Stimulated activated CD8-positive, alpha-beta memory T cell treated with anti-CD3 and anti-CD28 coated beads, Interleukin-2, amount 100 ng/mL, for 1 hour (primary cell): Measurements from ENCODE around the gene CRYBG1.

Source experiments
- DNase-seq, 2 donors: peaks; one replicate each; pipeline ENCODE4 v3.0.0-alpha.2; 2020; ENCODE audit warnings: low read depth in 2 of 2

Gene CRYBG1

GRCh38 chr6:106360410-106360988, at the start of gene CRYBG1:
Gene CRYBG1 (plus strand): TSS chr6:106360717. CDS start chr6:106360909, 192 bp downstream.
- peak; percentile 20 to 29 for DNase-seq

- DNase-seq: no peak
Measured at GRCh38 chr6:106315765-106316374, 44.6 kb upstream of the CRYBG1 start.

- no peak for DNase-seq
Measured at GRCh38 chr6:106316375-106316766, 44.1 kb upstream of the CRYBG1 start.

- DNase-seq: no peak
Measured at GRCh38 chr6:106318061-106318460, 42.5 kb upstream of the CRYBG1 start.

- no peak for DNase-seq
Measured at GRCh38 chr6:106318851-106319250, 41.7 kb upstream of the CRYBG1 start.

- no peak for DNase-seq
Measured at GRCh38 chr6:106321940-106322339, 38.6 kb upstream of the CRYBG1 start.

GRCh38 chr6:106324726-106325335, 35.7 kb upstream of the CRYBG1 start:
- DNase-seq: no peak

GRCh38 chr6:106325336-106326178, 35.0 kb upstream of the CRYBG1 start, which contains the start of gene ATG5:
Gene ATG5 (minus strand): TSS chr6:106325760. CDS start chr6:106316208, 9,552 bp downstream.
- peak; percentile 99 to 100 for DNase-seq

- DNase-seq: peak in 1 of 2 donors; percentile 17
Measured at GRCh38 chr6:106334646-106335448, 25.7 kb upstream of the CRYBG1 start.

GRCh38 chr6:106339334-106340029, 21.0 kb upstream of the CRYBG1 start:
- DNase-seq: peak in 1 of 2 donors; percentile 8

- no peak for DNase-seq
Measured at GRCh38 chr6:106347219-106347618, 13.3 kb upstream of the CRYBG1 start.

GRCh38 chr6:106356378-106356777, 4.1 kb upstream of the CRYBG1 start:
- DNase-seq: no peak

GRCh38 chr6:106359959-106360409, 533 bp upstream of the CRYBG1 start:
- no peak for DNase-seq

- no peak for DNase-seq
Measured at GRCh38 chr6:106360989-106361430, 493 bp downstream of the CRYBG1 start.

- DNase-seq: no peak
Measured at GRCh38 chr6:106363401-106364138, 3.1 kb downstream of the CRYBG1 start.

GRCh38 chr6:106369739-106370138, 9.2 kb downstream of the CRYBG1 start:
- no peak for DNase-seq

GRCh38 chr6:106370639-106371038, 10.1 kb downstream of the CRYBG1 start:
- DNase-seq: no peak

- DNase-seq: no peak
Measured at GRCh38 chr6:106372838-106373501, 12.5 kb downstream of the CRYBG1 start.

- DNase-seq: no peak
Measured at GRCh38 chr6:106373502-106374239, 13.2 kb downstream of the CRYBG1 start.
